Heart left ventricle (tissue), 16 donors: ENCODE results near the gene DAB2IP. TPM values are rescaled to one million over a fixed set of nuclear protein-coding genes. Genes with fewer than 3 reads are reported as not detected.
A peak's percentile ranks its signal among the peaks of the same experiment; 100 is the strongest.

Experiments
- ATAC-seq, 4 donors: fragments of 200-7000 bp; cut with Tn5 transposase; one replicate each; pipeline ENCODE4 v1.9.1; 2020 to 2022; ENCODE audit warnings: moderate library complexity in 4 of 4, mild to moderate bottlenecking in 3 of 4, moderate number of reproducible peaks in 1 of 4
- DNase-seq, 5 donors: peaks; one replicate each; pipeline ENCODE4 v3.0.0-alpha.2; 2020
- H3K27ac ChIP-seq, 12 donors: fragments of 200-600 bp; sonication (generic) in 4 of 12; one replicate each; pipeline versions ENCODE4 v1.5.0 to v1.8.0; 2016 to 2022; ENCODE audit warnings: mild to moderate bottlenecking in 2 of 12
- H3K27me3 ChIP-seq, 9 donors: fragments of 200-600 bp; sonication (generic) in 2 of 9; one replicate each; pipeline versions ENCODE4 v1.5.1 to v1.8.0; 2016 to 2022; ENCODE audit warnings: mild to moderate bottlenecking in 3 of 9
- H3K36me3 ChIP-seq, 9 donors: fragments of 200-600 bp; sonication (generic) in 2 of 9; one replicate each; pipeline versions ENCODE4 v1.5.0 to v1.8.0; 2018 to 2022; ENCODE audit warnings: mild to moderate bottlenecking in 2 of 9
- H3K4me1 ChIP-seq, 12 donors: fragments of 200-600 bp; sonication (generic) in 4 of 12; one replicate each; pipeline versions ENCODE4 v1.5.0 to v1.8.0; 2016 to 2022; ENCODE audit warnings: mild to moderate bottlenecking in 3 of 12
- H3K4me3 ChIP-seq, 12 donors: fragments of 200-600 bp; sonication (generic) in 4 of 12; one replicate each; pipeline versions ENCODE4 v1.5.0 to v1.8.0; 2017 to 2022; ENCODE audit warnings: mild to moderate bottlenecking in 9 of 12, moderate library complexity in 4 of 12
- H3K9me3 ChIP-seq, 12 donors: fragments of 200-600 bp; sonication (generic) in 4 of 12; one replicate each; pipeline versions ENCODE4 v1.5.0 to v1.8.0; 2016 to 2022; ENCODE audit warnings: mild to moderate bottlenecking in 1 of 12
- CTCF ChIP-seq, 12 donors: fragments of 200-600 bp; sonication (generic) in 4 of 12; IDR thresholded peaks; one replicate each; pipeline versions ENCODE4 v1.5.0 to v1.8.0; 2018 to 2022; ENCODE audit warnings: antibody characterized with exemption in 12 of 12, mild to moderate bottlenecking in 5 of 12
- POLR2A ChIP-seq, 2 donors: fragments of 450-650 bp; IDR thresholded peaks; one replicate each; pipeline ENCODE4 v1.6.1; 2017; ENCODE audit warnings: antibody characterized with exemption in 2 of 2, mild to moderate bottlenecking in 2 of 2, moderate library complexity in 2 of 2
- WGBS, 4 donors: extraction: QIAGEN DNeasy Blood & Tissue Kit in 2 of 4; methylation state at CpG; one replicate each; pipeline versions ENCODE4 v1.1.5 to v1.1.7; 2013 to 2018; 5-methylcytosine and 5-hydroxymethylcytosine counted together
- intact Hi-C, 10 donors: fragments of 100-400 bp; cut with DNase I; formaldehyde crosslinking; loops; one replicate each; pipeline versions ENCODE4 v1.11.1 to v1.14.2; 2022
- polyA plus RNA-seq, 2 donors: library from polyadenylated mRNA; stranded (reverse); fragments of 200-250 nt; gene quantifications; one replicate each; pipeline ENCODE4 v1.2.3, GENCODE V29; 2013
- total RNA-seq, 9 donors: library from RNA; depleted of rRNA in 2 of 9; stranded (reverse); fragments of >200 nt in 2 of 9; fragmentation: NEBNext Ultra II Directional in 3 of 9; extraction: Animal tissue kit (Norgen Biotek cat#: 25700) in 3 of 9; gene quantifications; one replicate each; pipeline versions ENCODE4 v1.1.0 to v1.2.4, GENCODE V29; 2016 to 2023
- donor health status: ischemic (EF 13 %, LVEDD 7.1; RV severe dilation, severe dysfunction).
- donor health status: healthy with polysubstance abuse.
- donor health status: DM: no; HTN: yes; CAD: no.
- donor health status: DM: no; HTN: no; CAD: no.
- donor health status: ischemic (EF 25% LVEDD 6.9; RV normal size, moderate dysfunction).
- donor health status: ischemic (EF 25% LVEDD 5.7; RV mildly dilated, moderate dysfunction).
- donor health status: healthy.
- donor health status: DM: yes; HTN: yes; CAD: no.
- donor health status: ischemic (EF 35%, LVEDD 5.7; RV mildly dilated, moderate dysfunction).
- donor health status: nonischemic (EF 11% LVEDD 7.7; RV severe dilation, severe dysfunction).
- donor health status: DM: yes; HTN: yes; CAD: no.
- donor health status: PGD.
- donor health status: ischemic (EF 29% LVEDD 5.4; RV normal size, mild dysfunction).
- donor health status: nonischemic (EF 23%, LVEDD 6.1; RV moderate dilation, normal function).

The DAB2IP gene
- total and polyA plus RNA-seq, 11 donors: 30.9 to 103 (median 52.6) TPM

DNA sequence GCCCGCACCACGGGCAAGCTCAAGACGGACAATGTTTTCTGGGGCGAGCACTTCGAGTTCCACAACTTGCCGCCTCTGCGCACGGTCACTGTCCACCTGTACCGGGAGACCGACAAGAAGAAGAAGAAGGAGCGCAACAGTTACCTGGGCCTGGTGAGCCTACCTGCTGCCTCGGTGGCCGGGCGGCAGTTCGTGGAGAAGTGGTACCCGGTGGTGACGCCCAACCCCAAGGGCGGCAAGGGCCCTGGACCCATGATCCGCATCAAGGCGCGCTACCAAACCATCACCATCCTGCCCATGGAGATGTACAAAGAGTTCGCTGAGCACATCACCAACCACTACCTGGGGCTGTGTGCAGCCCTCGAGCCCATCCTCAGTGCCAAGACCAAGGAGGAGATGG lies 108.6 kb downstream of the DAB2IP start:
- Histone ChIP-seq H3K9me3 (no peaks in the 10 kb centered on the region), H3K4me1 (peaks cover 0 to 59% (median 34%) of the 10 kb centered on the region in 12 donors), H3K4me3 (no peak overlapping the region), H3K27ac (no peak overlapping the region), H3K27me3 (no peaks in the 10 kb centered on the region), H3K36me3 (peaks cover 0 to 80% (median 74%) of the 10 kb centered on the region in 9 donors)
- 96% methylated on average over 21 to 23 of the region's 23 CpGs for WGBS, 4 donors
- TF ChIP-seq CTCF (IDR thresholded peaks at IDR 0.05): no peak
- ATAC-seq (no peak), DNase-seq (no peak)
- intact Hi-C loops: loop anchor here in 1 of 10 donors (5.0 kb wide), 1 partner anchor 208 kb away; no protein-coding TSS in a partner anchor

- peaks cover 4 to 59% (median 36%) of the 10 kb centered on the region in 12 donors for H3K4me1 ChIP-seq
- no peak overlapping the region for H3K4me3 ChIP-seq
- ATAC-seq: no peak
- intact Hi-C loops: loop anchor here in 1 of 10 donors (5.0 kb wide), 1 partner anchor 208 kb away; no protein-coding TSS in a partner anchor
- no peak for DNase-seq
- 89 to 92% (median 91%) methylated on average over 8 to 10 of the region's 10 CpGs for WGBS, 4 donors
- H3K9me3 ChIP-seq: no peaks in the 10 kb centered on the region
- H3K36me3 ChIP-seq: peaks cover 0 to 85% (median 74%) of the 10 kb centered on the region in 9 donors
- TF ChIP-seq POLR2A (IDR thresholded peaks at IDR 0.05) (no peak), CTCF (IDR thresholded peaks at IDR 0.05) (no peak)
- no peaks in the 10 kb centered on the region for H3K27me3 ChIP-seq
- H3K27ac ChIP-seq: no peak overlapping the region
These were observed 109.1 kb downstream of the DAB2IP start for GRCh38 chr9:121760571-121760970.

DNA sequence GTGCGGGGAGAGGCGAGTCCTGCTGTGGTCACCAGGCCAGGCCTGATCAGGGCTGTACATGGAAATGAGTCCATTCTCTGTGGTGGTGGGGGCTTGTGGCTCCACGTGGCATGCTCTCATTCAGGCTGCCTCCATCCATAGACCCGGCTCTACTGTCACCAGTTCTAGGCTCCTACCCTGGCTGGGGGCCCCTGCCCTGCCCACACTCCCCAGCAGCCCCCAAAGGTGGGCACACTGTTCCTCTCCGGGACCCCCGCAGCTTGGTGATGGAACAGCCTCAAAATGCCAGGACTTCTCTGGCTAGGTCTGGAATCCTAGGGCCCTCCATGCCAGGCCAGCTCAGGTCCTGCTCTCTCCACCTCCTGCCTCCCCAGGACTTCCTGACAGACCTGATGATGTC lies 111.7 kb downstream of the DAB2IP start:
- H3K4me3 ChIP-seq: no peak overlapping the region
- H3K9me3 ChIP-seq: no peaks in the 10 kb centered on the region
- intact Hi-C loops: loop anchor here in 1 of 10 donors (5.0 kb wide), 1 partner anchor 211 kb away; no protein-coding TSS in a partner anchor
- 94 to 100% (median 97%) methylated on average over 2 to 6 of the region's 6 CpGs for WGBS, 4 donors
- no peak for ATAC-seq
- DNase-seq: peak in 1 of 5 donors; percentile 37
- H3K4me1 ChIP-seq: peaks cover 4 to 56% (median 29%) of the 10 kb centered on the region in 12 donors
- H3K36me3 ChIP-seq: peaks cover 0 to 98% (median 79%) of the 10 kb centered on the region in 9 donors
- no peaks in the 10 kb centered on the region for H3K27me3 ChIP-seq
- TF ChIP-seq POLR2A (IDR thresholded peaks at IDR 0.05) (no peak), CTCF (IDR thresholded peaks at IDR 0.05) (no peak)
- peak overlapping the region in 1 of 12 donors; percentile 84 for H3K27ac ChIP-seq

DNA sequence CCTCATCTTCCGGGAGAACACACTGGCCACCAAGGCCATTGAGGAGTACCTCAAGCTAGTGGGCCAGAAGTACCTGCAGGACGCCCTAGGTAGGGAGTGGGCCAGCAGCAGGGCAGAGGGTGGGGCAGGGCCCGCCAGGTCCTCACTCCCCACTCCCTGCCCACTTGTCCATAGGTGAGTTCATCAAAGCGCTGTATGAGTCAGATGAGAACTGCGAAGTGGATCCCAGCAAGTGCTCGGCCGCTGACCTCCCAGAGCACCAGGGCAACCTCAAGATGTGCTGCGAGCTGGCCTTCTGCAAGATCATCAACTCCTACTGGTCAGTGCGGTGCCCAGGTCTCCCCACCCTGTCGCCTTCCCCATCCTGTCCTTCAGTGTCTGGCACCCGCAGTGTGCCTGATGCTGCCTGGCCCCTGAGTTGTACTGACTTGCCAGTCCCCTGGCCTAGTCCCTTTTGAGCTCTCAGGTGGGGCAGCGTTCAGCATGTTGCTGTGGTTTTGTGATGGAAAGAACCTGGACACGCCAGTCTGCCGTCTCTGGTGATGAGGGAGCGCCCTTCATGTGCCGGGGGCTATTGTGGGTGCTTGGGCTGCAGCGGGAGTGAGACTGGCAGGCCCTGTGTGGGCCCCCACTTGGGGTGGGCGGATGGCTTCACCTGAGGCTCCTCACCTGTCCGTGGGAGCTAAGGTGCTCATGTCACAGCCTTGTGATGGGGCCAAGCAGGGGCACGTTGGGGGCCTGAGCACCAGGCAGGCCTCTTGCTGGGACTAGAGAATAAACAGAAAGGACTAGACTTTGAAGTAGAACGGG lies 112.3 kb downstream of the DAB2IP start:
- intact Hi-C loops: loop anchor here in 1 of 10 donors (5.0 kb wide), 1 partner anchor 211 kb away; no protein-coding TSS in a partner anchor
- WGBS, 4 donors: 89 to 92% (median 91%) methylated on average over 18 to 21 of the region's 21 CpGs
- ATAC-seq (no peak), DNase-seq (peak in 1 of 5 donors; percentile 63)
- peaks cover 0 to 98% (median 79%) of the 10 kb centered on the region in 9 donors for H3K36me3 ChIP-seq
- no peaks in the 10 kb centered on the region for H3K9me3 ChIP-seq
- H3K27ac ChIP-seq: peak overlapping the region in 7 of 12 donors; percentile 13 to 84 (median 65)
- H3K4me3 ChIP-seq: no peak overlapping the region
- peaks cover 4 to 61% (median 29%) of the 10 kb centered on the region in 12 donors for H3K4me1 ChIP-seq
- TF ChIP-seq CTCF (IDR thresholded peaks at IDR 0.05): no peak
- TF ChIP-seq POLR2A (IDR thresholded peaks at IDR 0.05): no peak
- no peaks in the 10 kb centered on the region for H3K27me3 ChIP-seq
